B cell (primary cell): Measurements from ENCODE around the gene IL1RAPL1. TPM values are rescaled to one million over a fixed set of nuclear protein-coding genes. Genes with fewer than 3 reads are reported as not detected.

Source experiments
- ATAC-seq: fragments of 200-7000 bp; cut with Tn5 transposase; one replicate; pipeline ENCODE4 v1.10.0; 2021; ENCODE audit warnings: low read depth, mild to moderate bottlenecking, moderate number of reproducible peaks, moderate library complexity
- CTCF ChIA-PET: fragments of 350-600 bp; sonication (Branson Sonifier 250); formaldehyde crosslinking; loops from one replicate; lab custom pipeline; 2021; ENCODE audit warnings: antibody characterized with exemption, inconsistent platforms; lab: Charles Lee
- POLR2A ChIA-PET: fragments of 350-600 bp; sonication (Branson Sonifier 250); formaldehyde crosslinking; loops from one replicate; lab custom pipeline; 2021; ENCODE audit warnings: antibody characterized with exemption; lab: Charles Lee
- DNase-seq: peaks from one replicate; pipeline ENCODE4 v3.0.0; 2013
- H2AFZ ChIP-seq: 2 replicates; pipeline ENCODE4 v1.6.1; 2012; ENCODE audit warnings: mild to moderate bottlenecking, low read depth, low read length; ENCODE audit not compliant: insufficient read depth, poor library complexity, severe bottlenecking
- H3K27ac ChIP-seq, 2 donors: 1 replicate in 1 of 2; 2 replicates in 1 of 2; pipeline ENCODE4 v1.5.1; 2012 to 2013; ENCODE audit warnings: low read length in 2 of 2, mild to moderate bottlenecking in 2 of 2, moderate library complexity in 1 of 2
- H3K27me3 ChIP-seq, 4 experiments: fragments of 200-600 bp in 1 of 4; sonication (generic) in 1 of 4; replicated peaks in 1 of 4; 1 replicate in 2 of 4; 2 replicates in 2 of 4; pipeline versions ENCODE4 v1.6.1 to v1.7.0; 2013 to 2016; ENCODE audit warnings: low read length in 3 of 4, mild to moderate bottlenecking in 2 of 4, mixed read lengths in 1 of 4, moderate library complexity in 1 of 4; ENCODE audit not compliant: insufficient read depth in 4 of 4, control insufficient read depth in 3 of 4; ENCODE audit errors: control extremely low read depth in 1 of 4
- H3K36me3 ChIP-seq, 2 experiments: replicated peaks in 1 of 2; 1 replicate in 1 of 2; 2 replicates in 1 of 2; pipeline versions ENCODE4 v1.6.1 to v1.7.1; 2013; ENCODE audit warnings: low read length in 1 of 2; ENCODE audit not compliant: insufficient read depth in 2 of 2, control insufficient read depth in 1 of 2; ENCODE audit errors: control extremely low read depth in 1 of 2, extremely low read depth in 1 of 2
- H3K4me1 ChIP-seq, 2 donors: fragments of 200-600 bp in 1 of 2; sonication (generic) in 1 of 2; 1 replicate in 1 of 2; 2 replicates in 1 of 2; pipeline versions ENCODE4 v1.5.1 to v1.6.1; 2013 to 2017; ENCODE audit warnings: low read length in 2 of 2; ENCODE audit not compliant: control insufficient read depth in 2 of 2, insufficient read depth in 2 of 2
- H3K4me2 ChIP-seq: replicated peaks from 2 replicates; pipeline ENCODE3; 2012; ENCODE audit warnings: mild to moderate bottlenecking, low read depth, low read length; ENCODE audit not compliant: poor library complexity, severe bottlenecking
- H3K4me3 ChIP-seq, 5 experiments: fragments of 200-600 bp in 1 of 5; sonication (generic) in 1 of 5; 1 replicate in 3 of 5; 2 replicates in 2 of 5; pipeline versions ENCODE4 v1.5.1 to v1.7.0; 2011 to 2016; ENCODE audit warnings: low read length in 4 of 5, mild to moderate bottlenecking in 4 of 5, low read depth in 2 of 5, control low read depth in 1 of 5, moderate library complexity in 1 of 5; ENCODE audit not compliant: insufficient read depth in 1 of 5; ENCODE audit errors: control extremely low read depth in 1 of 5, extremely low read depth in 1 of 5
- H3K79me2 ChIP-seq: fragments of 200-600 bp; sonication (generic); one replicate; pipeline ENCODE4 v1.6.0; 2016; ENCODE audit warnings: low read length; ENCODE audit not compliant: control insufficient read depth, insufficient read depth
- H3K9ac ChIP-seq: fragments of 200-600 bp; sonication (generic); 2 replicates; pipeline ENCODE4 v1.6.1; 2017; ENCODE audit warnings: mild to moderate bottlenecking, low read length, moderate library complexity
- H3K9me3 ChIP-seq, 3 donors: one replicate each; pipeline versions ENCODE4 v1.6.1 to v1.7.1; 2013; ENCODE audit warnings: low read length in 2 of 3; ENCODE audit not compliant: control insufficient read depth in 2 of 3, insufficient read depth in 1 of 3; ENCODE audit errors: control extremely low read depth in 1 of 3
- H4K20me1 ChIP-seq: 2 replicates; pipeline ENCODE4 v1.6.0; 2012; ENCODE audit warnings: mild to moderate bottlenecking, low read length; ENCODE audit not compliant: insufficient read depth, control insufficient read depth, poor library complexity, severe bottlenecking
- H3K27ac Mint-ChIP-seq: one replicate; pipeline ENCODE4 v1.8.0; 2021; ENCODE audit warnings: mixed read lengths
- H3K27me3 Mint-ChIP-seq: one replicate; pipeline ENCODE4 v1.8.0; 2021; ENCODE audit warnings: mixed read lengths
- H3K4me1 Mint-ChIP-seq: one replicate; pipeline ENCODE4 v1.8.0; 2021; ENCODE audit warnings: mixed read lengths
- H3K4me3 Mint-ChIP-seq: one replicate; pipeline ENCODE4 v1.8.0; 2021; ENCODE audit warnings: mixed read lengths
- H3K9me3 Mint-ChIP-seq: one replicate; pipeline ENCODE4 v1.8.0; 2022; ENCODE audit warnings: mixed read lengths; ENCODE audit not compliant: insufficient read depth
- EZH2 ChIP-seq: IDR thresholded peaks from 2 replicates; pipeline ENCODE4 v1.6.1; 2012; ENCODE audit warnings: borderline replicate concordance, low read depth, mild to moderate bottlenecking, moderate library complexity, low read length; ENCODE audit not compliant: insufficient read depth, poor library complexity, severe bottlenecking
- WGBS: methylation state at CpG from one replicate; pipeline ENCODE4 v1.1.5; 2013; ENCODE audit warnings: missing lambda C conversion rate; ENCODE audit not compliant: insufficient coverage; 5-methylcytosine and 5-hydroxymethylcytosine counted together
- intact Hi-C: fragments of 100-400 bp; cut with micrococcal nuclease; formaldehyde crosslinking; loops from one replicate; pipeline ENCODE4 v1.10.0; 2022
- polyA plus RNA-seq: library from polyadenylated mRNA; depleted of rRNA; stranded (reverse); fragments of >200 nt; gene quantifications from 2 replicates; pipeline ENCODE4 v1.2.3, GENCODE V29; 2012
- total RNA-seq, 2 donors: library from RNA; stranded (reverse); fragments of 120-200 nt in 1 of 2; gene quantifications; 1 replicate in 1 of 2; 2 replicates in 1 of 2; pipeline versions ENCODE4 v1.2.3 to v1.2.4, GENCODE V29; 2013 to 2022
- TF ChIP-seq, protein P1 (sequence below): fragments of 200-600 bp; IDR thresholded peaks from one replicate; pipeline ENCODE4 v1.8.0; 2022; ENCODE audit warnings: antibody characterized with exemption, mild to moderate bottlenecking

Gene IL1RAPL1
- total and polyA plus RNA-seq, 2 donors (not counting 1 experiment from before 2014, with no cell fraction given), result not detected

DNA sequence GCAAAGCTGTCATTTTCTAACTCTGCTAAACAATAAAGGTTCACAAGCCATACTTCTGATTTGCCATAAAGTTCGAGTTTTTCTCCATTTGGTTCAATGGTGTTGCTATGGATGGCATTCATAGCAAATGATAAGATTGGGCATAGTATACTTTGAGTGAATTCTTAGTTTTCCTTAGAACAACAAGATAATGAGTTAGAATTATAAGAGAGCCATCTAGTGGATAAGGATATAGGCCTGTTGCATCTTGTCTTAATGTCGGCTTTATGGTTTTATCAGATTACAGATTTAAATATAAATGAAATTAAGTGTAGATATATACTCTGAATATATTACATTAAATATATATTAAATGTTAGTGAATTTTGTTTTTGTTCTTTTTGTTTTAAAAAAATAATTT, 644.6 kb downstream of the IL1RAPL1 start:
- intact Hi-C loops, result no loop called here
- H3K27me3 Mint-ChIP-seq, result no peaks in the 10 kb centered on the region
- Histone ChIP-seq H3K27me3 (no peaks in the 10 kb centered on the region), H3K4me2 (no peak overlapping the region), H3K4me1 (no peaks in the 10 kb centered on the region), H3K79me2 (no peaks in the 10 kb centered on the region), H3K9me3 (no peaks in the 10 kb centered on the region), H3K4me3 (no peak overlapping the region), H3K27ac (no peak overlapping the region), H3K36me3 (no peaks in the 10 kb centered on the region), H4K20me1 (no peaks in the 10 kb centered on the region), H3K9ac (no peak overlapping the region), H2AFZ (no peak overlapping the region)
- H3K4me3 Mint-ChIP-seq, result no peak overlapping the region
- TF ChIP-seq, protein P1, sequence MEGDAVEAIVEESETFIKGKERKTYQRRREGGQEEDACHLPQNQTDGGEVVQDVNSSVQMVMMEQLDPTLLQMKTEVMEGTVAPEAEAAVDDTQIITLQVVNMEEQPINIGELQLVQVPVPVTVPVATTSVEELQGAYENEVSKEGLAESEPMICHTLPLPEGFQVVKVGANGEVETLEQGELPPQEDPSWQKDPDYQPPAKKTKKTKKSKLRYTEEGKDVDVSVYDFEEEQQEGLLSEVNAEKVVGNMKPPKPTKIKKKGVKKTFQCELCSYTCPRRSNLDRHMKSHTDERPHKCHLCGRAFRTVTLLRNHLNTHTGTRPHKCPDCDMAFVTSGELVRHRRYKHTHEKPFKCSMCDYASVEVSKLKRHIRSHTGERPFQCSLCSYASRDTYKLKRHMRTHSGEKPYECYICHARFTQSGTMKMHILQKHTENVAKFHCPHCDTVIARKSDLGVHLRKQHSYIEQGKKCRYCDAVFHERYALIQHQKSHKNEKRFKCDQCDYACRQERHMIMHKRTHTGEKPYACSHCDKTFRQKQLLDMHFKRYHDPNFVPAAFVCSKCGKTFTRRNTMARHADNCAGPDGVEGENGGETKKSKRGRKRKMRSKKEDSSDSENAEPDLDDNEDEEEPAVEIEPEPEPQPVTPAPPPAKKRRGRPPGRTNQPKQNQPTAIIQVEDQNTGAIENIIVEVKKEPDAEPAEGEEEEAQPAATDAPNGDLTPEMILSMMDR, result no peak
- TF ChIP-seq EZH2, result no peak
- H3K4me1 Mint-ChIP-seq, result no peaks in the 10 kb centered on the region
- H3K9me3 Mint-ChIP-seq, result no peaks in the 10 kb centered on the region
- CTCF ChIA-PET, result no interaction called here
- no peak overlapping the region for H3K27ac Mint-ChIP-seq
- ATAC-seq (no peak), DNase-seq (no peak)
- no CpG with 5 or more reads among the region's 2 CpGs for WGBS
- POLR2A ChIA-PET, result no interaction called here

DNA sequence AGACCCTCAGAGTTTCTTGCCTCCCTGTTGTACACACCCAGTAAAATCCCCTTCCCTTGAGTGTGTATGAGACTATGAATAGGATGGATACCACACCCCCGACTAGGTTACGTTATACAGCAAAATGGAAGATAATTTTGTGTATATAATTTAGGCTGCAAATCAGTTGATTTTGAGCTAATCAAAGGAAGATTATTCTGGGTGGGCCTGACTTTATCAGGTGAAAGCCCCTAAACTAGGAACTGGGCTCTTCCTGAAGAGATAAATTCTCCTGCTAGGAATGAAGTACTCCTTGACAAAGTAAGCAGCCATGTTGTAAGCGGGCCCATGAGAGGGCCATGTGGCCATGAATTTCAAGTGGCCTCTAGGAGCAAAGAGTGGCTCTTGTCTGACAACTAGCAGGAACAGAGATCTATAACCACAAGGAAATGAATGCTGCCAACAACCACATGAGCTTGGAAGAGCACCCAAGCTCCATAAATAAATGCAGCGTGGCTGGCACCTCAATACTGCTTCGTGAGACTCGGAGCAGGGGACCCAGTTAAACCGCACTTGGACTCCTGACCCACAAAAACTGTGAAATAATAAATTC, 646.4 kb downstream of the IL1RAPL1 start:
- Histone ChIP-seq H3K9me3 (no peaks in the 10 kb centered on the region), H2AFZ (no peak overlapping the region), H3K79me2 (no peaks in the 10 kb centered on the region), H3K27ac (no peak overlapping the region), H3K4me2 (no peak overlapping the region), H3K27me3 (no peaks in the 10 kb centered on the region), H3K4me1 (no peaks in the 10 kb centered on the region), H3K9ac (no peak overlapping the region), H4K20me1 (no peaks in the 10 kb centered on the region), H3K4me3 (no peak overlapping the region), H3K36me3 (no peaks in the 10 kb centered on the region)
- TF ChIP-seq, protein P1, result no peak
- TF ChIP-seq EZH2, result no peak
- intact Hi-C loops, result no loop called here
- no peaks in the 10 kb centered on the region for H3K27me3 Mint-ChIP-seq
- H3K9me3 Mint-ChIP-seq, result no peaks in the 10 kb centered on the region
- WGBS, result 60% methylated on average over 1 of the region's 7 CpGs
- no peak overlapping the region for H3K27ac Mint-ChIP-seq
- no peak overlapping the region for H3K4me3 Mint-ChIP-seq
- POLR2A ChIA-PET, result no interaction called here
- no peaks in the 10 kb centered on the region for H3K4me1 Mint-ChIP-seq
- CTCF ChIA-PET, result no interaction called here
- ATAC-seq (no peak), DNase-seq (no peak)
